Rectal smooth muscle tissue (tissue), 1 donor: ENCODE data around the gene CDK5RAP3.
A peak's percentile ranks its signal among the peaks of the same experiment; 100 is the strongest.

Experiments
- H3K27ac ChIP-seq: one replicate; pipeline ENCODE4 v1.7.0; 2013; ENCODE audit warnings: low read depth, low read length, inconsistent platforms
- H3K27me3 ChIP-seq: one replicate; pipeline ENCODE4 v1.7.0; 2013; ENCODE audit warnings: low read length; ENCODE audit not compliant: control insufficient read depth, insufficient read depth
- H3K36me3 ChIP-seq: one replicate; pipeline ENCODE4 v1.7.0; 2013; ENCODE audit warnings: low read length; ENCODE audit not compliant: control insufficient read depth, insufficient read depth
- H3K4me1 ChIP-seq: one replicate; pipeline ENCODE4 v1.7.0; 2013; ENCODE audit warnings: low read length; ENCODE audit not compliant: control insufficient read depth, insufficient read depth
- H3K4me3 ChIP-seq: one replicate; pipeline ENCODE4 v1.7.0; 2013; ENCODE audit warnings: low read length
- H3K9ac ChIP-seq: one replicate; pipeline ENCODE4 v1.7.0; 2013; ENCODE audit warnings: low read length

The CDK5RAP3 gene

DNA sequence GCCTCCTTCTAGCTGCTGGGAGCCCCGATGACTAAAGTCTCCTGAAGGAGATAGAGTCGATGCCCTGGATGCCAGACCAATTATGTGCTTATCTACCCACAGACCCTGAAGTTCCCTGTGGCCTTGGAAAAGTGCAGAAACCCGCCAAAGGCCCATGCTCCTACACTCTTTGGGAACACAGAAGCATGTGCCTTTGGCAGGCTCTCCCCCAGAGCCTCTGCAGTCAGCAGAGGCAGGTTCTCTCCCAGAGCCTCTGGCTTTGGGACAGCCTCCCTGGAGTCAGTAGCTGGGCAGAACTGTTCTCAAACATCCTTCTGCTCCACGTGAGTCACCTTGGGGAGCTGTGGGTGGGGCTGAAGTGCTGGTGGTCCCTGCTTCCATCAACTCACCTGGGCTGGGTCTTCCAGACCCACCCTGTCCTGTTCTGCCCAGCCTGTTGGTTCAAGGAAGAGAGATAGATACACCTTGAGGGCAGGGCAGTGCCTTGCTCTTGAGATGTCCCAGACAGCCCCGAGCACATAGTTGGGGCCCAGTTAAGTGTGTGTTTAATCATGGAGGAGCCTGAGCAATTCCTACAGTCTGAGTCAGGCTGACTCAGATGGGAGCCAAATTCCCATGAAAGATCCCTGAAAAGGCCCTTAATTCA, 3.2 kb upstream of the CDK5RAP3 start:
- no peaks in the 10 kb centered on the region for H3K36me3 ChIP-seq
- no peak overlapping the region for H3K4me3 ChIP-seq
- H3K9ac ChIP-seq, result no peak overlapping the region
- no peaks in the 10 kb centered on the region for H3K4me1 ChIP-seq
- H3K27me3 ChIP-seq, result no peaks in the 10 kb centered on the region
- H3K27ac ChIP-seq, result no peak overlapping the region

DNA sequence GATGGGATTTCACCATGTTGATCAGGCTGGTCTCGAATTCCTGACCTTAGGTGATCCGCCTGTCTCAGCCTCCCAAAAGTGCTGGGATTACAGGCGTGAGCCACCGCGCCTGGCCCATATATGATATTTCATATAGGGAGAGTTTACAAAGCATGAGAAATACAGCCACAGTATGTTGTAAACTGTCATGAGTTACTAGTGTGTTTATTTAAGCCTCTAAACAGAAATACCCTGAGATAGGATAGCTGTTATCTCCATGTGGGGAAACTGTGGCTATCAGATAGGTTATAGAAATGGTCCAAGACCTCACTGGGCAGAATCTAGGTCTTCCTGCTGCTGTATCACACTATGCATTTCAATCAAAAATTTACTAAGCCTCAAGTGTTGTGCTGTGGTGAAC, 2.1 kb upstream of the CDK5RAP3 start:
- H3K36me3 ChIP-seq, result peaks cover 4% of the 10 kb centered on the region
- no peak overlapping the region for H3K4me3 ChIP-seq
- no peak overlapping the region for H3K9ac ChIP-seq
- no peaks in the 10 kb centered on the region for H3K4me1 ChIP-seq
- no peak overlapping the region for H3K27ac ChIP-seq
- no peaks in the 10 kb centered on the region for H3K27me3 ChIP-seq

GRCh38 chr17:47969930-47970724, 786 bp upstream of the CDK5RAP3 start:
- no peaks in the 10 kb centered on the region for H3K4me1 ChIP-seq
- no peak overlapping the region for H3K27ac ChIP-seq
- H3K27me3 ChIP-seq, result no peaks in the 10 kb centered on the region
- H3K36me3 ChIP-seq, result peaks cover 12% of the 10 kb centered on the region
- H3K4me3 ChIP-seq, result peak overlapping the region; percentile 67
- H3K9ac ChIP-seq, result peak overlapping the region; percentile 25

DNA sequence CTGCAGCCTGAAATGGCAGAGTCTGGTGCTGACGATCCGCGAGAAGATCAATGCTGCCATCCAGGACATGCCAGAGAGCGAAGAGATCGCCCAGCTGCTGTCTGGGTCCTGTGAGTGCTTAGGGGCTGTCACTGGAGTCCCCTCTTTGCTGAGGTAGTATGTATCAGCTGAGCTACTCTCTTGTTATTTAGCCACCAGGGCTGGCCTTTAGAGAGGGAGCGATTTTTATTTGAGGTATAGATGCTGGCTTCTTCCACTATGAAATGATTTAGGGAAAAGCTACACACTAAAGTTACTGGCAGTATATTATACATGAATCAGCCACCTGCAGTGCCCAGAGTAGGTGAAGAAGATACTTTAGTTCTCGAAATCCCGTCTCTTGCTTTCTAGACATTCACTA, 2.6 kb downstream of the CDK5RAP3 start:
- no peaks in the 10 kb centered on the region for H3K4me1 ChIP-seq
- no peak overlapping the region for H3K9ac ChIP-seq
- peaks cover 31% of the 10 kb centered on the region for H3K36me3 ChIP-seq
- no peak overlapping the region for H3K27ac ChIP-seq
- H3K4me3 ChIP-seq, result no peak overlapping the region
- H3K27me3 ChIP-seq, result no peaks in the 10 kb centered on the region

DNA sequence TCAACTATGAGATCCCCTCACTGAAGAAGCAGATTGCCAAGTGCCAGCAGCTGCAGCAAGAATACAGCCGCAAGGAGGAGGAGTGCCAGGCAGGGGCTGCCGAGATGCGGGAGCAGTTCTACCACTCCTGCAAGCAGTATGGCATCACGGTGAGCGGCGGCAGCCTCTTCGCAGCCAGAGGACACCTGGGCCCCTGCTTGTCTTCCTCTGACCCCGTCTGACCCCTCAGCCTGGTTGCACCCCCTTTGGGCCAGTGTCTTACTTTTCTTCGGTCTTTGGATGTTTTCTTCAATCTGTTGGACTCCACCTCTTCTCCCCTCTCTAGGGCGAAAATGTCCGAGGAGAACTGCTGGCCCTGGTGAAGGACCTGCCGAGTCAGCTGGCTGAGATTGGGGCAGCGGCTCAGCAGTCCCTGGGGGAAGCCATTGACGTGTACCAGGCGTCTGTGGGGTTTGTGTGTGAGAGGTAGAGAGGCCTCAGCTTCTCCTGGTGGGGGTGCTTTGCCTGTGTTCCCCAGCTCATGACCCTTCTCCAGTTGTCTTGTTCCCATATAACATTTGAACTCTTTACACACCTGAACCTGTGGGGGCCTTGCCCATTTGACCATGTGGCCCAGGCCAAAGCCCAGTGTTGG, 4.4 kb downstream of the CDK5RAP3 start:
- no peak overlapping the region for H3K9ac ChIP-seq
- no peaks in the 10 kb centered on the region for H3K4me1 ChIP-seq
- H3K4me3 ChIP-seq, result no peak overlapping the region
- H3K27me3 ChIP-seq, result no peaks in the 10 kb centered on the region
- H3K36me3 ChIP-seq, result peaks cover 38% of the 10 kb centered on the region
- H3K27ac ChIP-seq, result no peak overlapping the region

DNA sequence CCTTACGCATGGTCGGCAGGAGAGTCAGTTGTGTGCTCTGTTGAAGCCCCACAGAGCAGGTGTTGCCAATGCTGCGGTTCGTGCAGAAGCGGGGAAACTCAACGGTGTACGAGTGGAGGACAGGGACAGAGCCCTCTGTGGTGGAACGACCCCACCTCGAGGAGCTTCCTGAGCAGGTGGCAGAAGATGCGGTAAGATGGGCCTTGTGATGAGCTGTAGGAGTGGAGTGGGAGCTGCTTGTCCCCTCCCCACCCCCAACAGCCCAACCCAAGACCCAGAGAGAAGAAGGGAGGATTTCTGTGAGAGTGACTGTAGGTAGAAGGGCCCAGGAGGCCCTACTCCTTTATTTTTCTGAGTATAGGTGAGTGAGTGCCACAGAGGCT, 4.9 kb downstream of the CDK5RAP3 start:
- no peak overlapping the region for H3K4me3 ChIP-seq
- H3K27ac ChIP-seq, result no peak overlapping the region
- peaks cover 43% of the 10 kb centered on the region for H3K36me3 ChIP-seq
- no peak overlapping the region for H3K9ac ChIP-seq
- H3K27me3 ChIP-seq, result no peaks in the 10 kb centered on the region
- no peaks in the 10 kb centered on the region for H3K4me1 ChIP-seq

DNA sequence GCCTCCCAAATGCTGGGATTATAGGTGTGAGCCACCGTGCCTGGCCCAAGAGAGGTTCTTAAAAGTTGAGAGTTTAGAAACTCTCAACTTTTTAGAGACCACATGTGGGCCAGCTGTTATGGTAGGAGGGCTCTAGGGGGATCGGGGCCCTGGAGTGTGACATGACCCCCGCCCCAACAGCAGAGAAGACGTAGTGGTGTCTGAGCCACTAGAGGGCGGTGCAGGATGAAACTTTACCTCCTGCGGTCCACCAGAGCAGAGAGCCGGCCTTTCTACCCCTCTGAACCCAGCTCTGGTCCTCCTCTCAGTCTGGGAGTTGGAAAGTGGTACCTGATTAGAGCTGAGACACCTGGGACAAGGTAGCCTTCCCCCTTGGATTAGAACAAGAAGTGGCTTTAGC, 7.4 kb downstream of the CDK5RAP3 start:
- peaks cover 60% of the 10 kb centered on the region for H3K36me3 ChIP-seq
- no peak overlapping the region for H3K27ac ChIP-seq
- H3K4me3 ChIP-seq, result no peak overlapping the region
- no peaks in the 10 kb centered on the region for H3K4me1 ChIP-seq
- no peaks in the 10 kb centered on the region for H3K27me3 ChIP-seq
- H3K9ac ChIP-seq, result no peak overlapping the region

DNA sequence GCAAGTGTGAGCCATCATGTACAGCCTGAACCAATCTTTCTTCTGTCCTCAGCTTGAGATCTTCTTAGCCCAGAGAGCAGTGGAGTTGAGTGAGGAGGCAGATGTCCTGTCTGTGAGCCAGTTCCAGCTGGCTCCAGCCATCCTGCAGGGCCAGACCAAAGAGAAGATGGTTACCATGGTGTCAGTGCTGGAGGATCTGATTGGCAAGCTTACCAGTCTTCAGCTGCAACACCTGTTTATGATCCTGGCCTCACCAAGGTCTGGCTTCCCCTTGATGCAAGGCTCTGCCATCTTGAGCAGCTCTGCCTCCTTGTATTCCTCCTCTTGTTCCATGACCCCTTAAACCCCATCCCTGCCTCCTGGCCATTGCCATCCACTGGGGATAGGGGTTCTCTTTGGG, 9.6 kb downstream of the CDK5RAP3 start:
- Histone ChIP-seq H3K27me3 (no peaks in the 10 kb centered on the region), H3K4me1 (no peaks in the 10 kb centered on the region), H3K27ac (no peak overlapping the region), H3K36me3 (peaks cover 44% of the 10 kb centered on the region), H3K4me3 (no peak overlapping the region), H3K9ac (no peak overlapping the region)

- H3K9ac ChIP-seq, result no peak overlapping the region
- no peak overlapping the region for H3K4me3 ChIP-seq
- H3K27ac ChIP-seq, result no peak overlapping the region
- peaks cover 37% of the 10 kb centered on the region for H3K36me3 ChIP-seq
- H3K27me3 ChIP-seq, result no peaks in the 10 kb centered on the region
- H3K4me1 ChIP-seq, result no peaks in the 10 kb centered on the region
These were observed 10.5 kb downstream of the CDK5RAP3 start for GRCh38 chr17:47981462-47981861.

DNA sequence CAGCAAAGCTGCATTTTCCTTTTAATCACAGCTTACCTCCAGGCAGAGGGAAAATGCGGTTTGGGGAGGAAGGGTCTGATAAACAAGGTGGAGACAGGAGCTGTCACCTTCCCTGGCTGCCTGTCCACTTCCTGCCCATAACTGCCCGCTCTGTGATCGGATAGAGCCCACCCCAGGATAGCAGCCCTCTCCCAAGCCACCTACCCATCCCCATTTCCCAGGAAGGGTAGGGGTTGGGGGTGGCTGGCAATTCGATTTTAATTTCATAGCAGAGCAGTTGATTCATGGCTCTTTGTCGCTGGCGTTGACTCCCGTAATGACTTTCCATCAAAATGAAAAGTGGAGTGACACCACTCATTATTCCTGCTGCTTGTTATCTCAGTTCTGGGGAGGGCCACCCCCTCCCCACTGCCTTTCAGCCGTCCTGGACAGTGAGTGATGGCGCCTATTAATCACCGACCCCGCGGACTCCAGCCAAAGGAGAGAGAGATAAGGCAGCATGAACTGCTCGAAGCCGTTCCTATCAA, 11.2 kb downstream of the CDK5RAP3 start:
- Histone ChIP-seq H3K4me1 (no peaks in the 10 kb centered on the region), H3K27ac (no peak overlapping the region), H3K36me3 (peaks cover 34% of the 10 kb centered on the region), H3K9ac (no peak overlapping the region), H3K4me3 (no peak overlapping the region), H3K27me3 (no peaks in the 10 kb centered on the region)

DNA sequence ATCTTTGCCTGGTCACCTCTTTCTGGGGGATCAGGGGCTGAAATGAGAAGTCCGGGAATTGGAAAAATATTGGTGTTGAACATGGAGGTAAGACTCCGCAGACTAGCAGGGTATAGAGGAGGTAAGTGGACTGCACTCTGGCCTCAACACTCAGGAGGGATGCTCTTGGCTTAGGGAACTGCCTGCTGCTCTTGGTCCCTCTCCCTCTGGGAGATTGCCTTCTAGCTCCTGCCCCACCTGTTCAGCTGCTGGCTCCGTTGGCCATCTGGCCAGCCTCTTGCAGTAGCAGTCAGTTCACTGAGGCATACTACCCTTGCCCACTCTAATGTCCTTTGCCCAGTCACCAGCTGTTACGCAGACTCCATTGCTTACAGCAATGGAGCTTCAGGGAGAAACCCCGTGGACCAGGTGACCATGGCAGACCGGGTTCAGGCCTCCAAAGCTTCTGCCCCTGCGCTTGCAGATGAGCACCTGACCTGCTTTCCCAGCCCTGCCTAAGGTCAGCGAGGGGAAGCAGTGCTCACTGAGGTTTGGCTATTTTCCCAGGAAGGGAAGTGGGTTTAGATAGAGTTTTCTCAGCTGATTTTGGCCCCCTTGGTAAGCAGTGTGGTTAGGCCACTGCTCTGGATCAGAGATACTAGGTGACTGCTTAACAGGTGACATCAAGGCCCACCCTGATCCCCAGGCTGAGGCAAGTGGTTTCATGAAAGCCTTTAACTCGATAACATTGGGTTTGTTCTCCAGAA, 11.9 kb downstream of the CDK5RAP3 start:
- Histone ChIP-seq H3K4me1 (peaks cover 2% of the 10 kb centered on the region), H3K9ac (no peak overlapping the region), H3K27ac (no peak overlapping the region), H3K4me3 (no peak overlapping the region), H3K27me3 (no peaks in the 10 kb centered on the region), H3K36me3 (peaks cover 29% of the 10 kb centered on the region)
